Upper lobe of left lung (tissue), 6 donors: ENCODE data around the gene LGALS1. TPM values are rescaled to one million over a fixed set of nuclear protein-coding genes. Genes with fewer than 3 reads are reported as not detected.

ENCODE experiments used
- ATAC-seq, 2 donors: fragments of 200-7000 bp; cut with Tn5 transposase; one replicate each; pipeline ENCODE4 v1.9.1; 2022; ENCODE audit warnings: mild to moderate bottlenecking in 2 of 2, moderate library complexity in 2 of 2; ENCODE audit not compliant: low FRiP score in 2 of 2
- DNase-seq, 2 donors: peaks; one replicate each; pipeline ENCODE4 v3.0.0-alpha.2; 2019 to 2020
- H3K27ac ChIP-seq, 4 donors: fragments of 200-600 bp; sonication (generic); one replicate each; pipeline ENCODE4 v1.5.1; 2016 to 2019
- H3K27me3 ChIP-seq, 4 donors: fragments of 200-600 bp; sonication (generic); one replicate each; pipeline ENCODE4 v1.5.1; 2017 to 2019
- H3K36me3 ChIP-seq, 4 donors: fragments of 200-600 bp; sonication (generic); one replicate each; pipeline ENCODE4 v1.5.1; 2016 to 2019
- H3K4me1 ChIP-seq, 4 donors: fragments of 200-600 bp; sonication (generic); one replicate each; pipeline ENCODE4 v1.5.1; 2018 to 2019
- H3K4me3 ChIP-seq, 4 donors: fragments of 200-600 bp; sonication (generic); one replicate each; pipeline ENCODE4 v1.5.1; 2017 to 2019; ENCODE audit warnings: mild to moderate bottlenecking in 2 of 4, moderate library complexity in 1 of 4
- H3K9me3 ChIP-seq, 4 donors: fragments of 200-600 bp; sonication (generic); one replicate each; pipeline ENCODE4 v1.5.1; 2018 to 2019
- EP300 ChIP-seq, 4 donors: sonication (generic); formaldehyde crosslinking; IDR thresholded peaks; one replicate each; pipeline ENCODE4 v1.5.1; 2017; ENCODE audit warnings: antibody characterized with exemption in 4 of 4, control low read depth in 2 of 4
- POLR2A ChIP-seq, 4 donors: fragments of 450-650 bp; IDR thresholded peaks; one replicate each; pipeline ENCODE4 v1.5.1; 2016 to 2017; ENCODE audit warnings: antibody characterized with exemption in 4 of 4, mild to moderate bottlenecking in 2 of 4
- POLR2AphosphoS5 ChIP-seq, 2 donors: sonication (generic); formaldehyde crosslinking; IDR thresholded peaks; one replicate each; pipeline ENCODE4 v1.5.1; 2017; ENCODE audit warnings: antibody characterized with exemption in 2 of 2
- WGBS, 2 donors: methylation state at CpG; one replicate each; pipeline ENCODE4 v1.1.5; 2017 to 2018; 5-methylcytosine and 5-hydroxymethylcytosine counted together
- total RNA-seq, 6 donors: library from RNA; depleted of rRNA in 4 of 6; stranded (reverse); fragments of >200 nt in 4 of 6; gene quantifications; one replicate each; pipeline versions ENCODE4 v1.1.0 to v1.2.1, GENCODE V29; 2016 to 2021
- TF ChIP-seq, protein P1 (sequence below), 6 experiments: fragments of 450-650 bp in 4 of 6; fragments of 200-600 bp in 2 of 6; sonication (generic) in 2 of 6; IDR thresholded peaks; one replicate each; pipeline ENCODE4 v1.5.1; 2016 to 2019; ENCODE audit warnings: antibody characterized with exemption in 6 of 6
- donor health status: DM: no; HTN: no; CAD: no; lungs with moderate emphysema.
- donor health status: DM: no; HTN: yes; CAD: no; lungs with severe emphysema.

The LGALS1 gene
- total RNA-seq, 6 donors from 2014 or later, result 125 to 750 (median 400) TPM

DNA sequence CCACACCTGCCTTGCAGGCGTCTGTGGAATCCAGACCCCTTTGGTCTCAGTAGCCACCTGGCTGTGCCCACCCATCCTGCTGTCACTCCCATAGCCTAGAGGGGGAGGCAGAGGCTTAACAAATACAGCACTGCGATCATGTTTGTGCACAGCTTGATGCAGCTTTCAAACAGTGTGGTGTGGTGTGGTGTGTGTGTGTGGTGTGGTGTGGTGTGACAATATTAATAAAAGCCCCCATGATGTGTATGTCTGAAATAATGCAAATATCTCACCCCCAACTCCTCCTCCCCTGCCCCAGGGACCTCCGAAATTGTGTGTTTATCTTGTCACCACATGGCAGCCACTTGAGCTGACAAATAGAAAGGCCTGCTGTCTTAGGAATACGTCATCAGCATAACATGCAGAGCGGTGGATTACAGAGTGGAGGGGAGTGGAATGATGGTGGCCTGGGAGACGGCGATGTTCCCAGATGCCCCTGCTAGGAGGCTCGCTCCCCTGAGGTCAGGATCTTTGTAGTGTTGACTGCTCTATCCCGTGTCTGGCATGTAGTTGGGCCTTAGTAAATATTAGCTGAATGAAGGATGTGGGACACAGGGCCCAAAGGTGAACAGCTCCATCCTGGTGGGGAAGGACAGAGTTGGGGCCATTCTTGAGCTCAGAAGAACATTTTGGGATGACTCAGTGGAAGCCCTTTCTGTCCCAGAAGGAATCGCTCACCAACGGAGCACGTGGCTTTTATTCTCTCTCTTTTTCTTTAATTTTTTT, 14.1 kb upstream of the LGALS1 start:
- Histone ChIP-seq H3K4me1 (peaks cover 30 to 44% (median 33%) of the 10 kb centered on the region in 4 donors), H3K9me3 (no peaks in the 10 kb centered on the region), H3K4me3 (no peak overlapping the region), H3K27me3 (no peaks in the 10 kb centered on the region), H3K36me3 (peaks cover 0 to 10% (median 3%) of the 10 kb centered on the region in 4 donors), H3K27ac (peak overlapping the region in 3 of 4 donors; percentile 48 to 68 (median 61))
- 63 to 65% methylated on average over 11 to 12 of the region's 12 CpGs for WGBS, 2 donors
- ATAC-seq, result peak in 1 of 2 donors; percentile 16
- DNase-seq, result no peak
- TF ChIP-seq EP300 (IDR thresholded peaks at IDR 0.05), result no peak
- TF ChIP-seq, protein P1, sequence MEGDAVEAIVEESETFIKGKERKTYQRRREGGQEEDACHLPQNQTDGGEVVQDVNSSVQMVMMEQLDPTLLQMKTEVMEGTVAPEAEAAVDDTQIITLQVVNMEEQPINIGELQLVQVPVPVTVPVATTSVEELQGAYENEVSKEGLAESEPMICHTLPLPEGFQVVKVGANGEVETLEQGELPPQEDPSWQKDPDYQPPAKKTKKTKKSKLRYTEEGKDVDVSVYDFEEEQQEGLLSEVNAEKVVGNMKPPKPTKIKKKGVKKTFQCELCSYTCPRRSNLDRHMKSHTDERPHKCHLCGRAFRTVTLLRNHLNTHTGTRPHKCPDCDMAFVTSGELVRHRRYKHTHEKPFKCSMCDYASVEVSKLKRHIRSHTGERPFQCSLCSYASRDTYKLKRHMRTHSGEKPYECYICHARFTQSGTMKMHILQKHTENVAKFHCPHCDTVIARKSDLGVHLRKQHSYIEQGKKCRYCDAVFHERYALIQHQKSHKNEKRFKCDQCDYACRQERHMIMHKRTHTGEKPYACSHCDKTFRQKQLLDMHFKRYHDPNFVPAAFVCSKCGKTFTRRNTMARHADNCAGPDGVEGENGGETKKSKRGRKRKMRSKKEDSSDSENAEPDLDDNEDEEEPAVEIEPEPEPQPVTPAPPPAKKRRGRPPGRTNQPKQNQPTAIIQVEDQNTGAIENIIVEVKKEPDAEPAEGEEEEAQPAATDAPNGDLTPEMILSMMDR (IDR thresholded peaks at IDR 0.05), result peak in 5 of 6 experiments; percentile 28 to 49 (median 35)
- no peak for TF ChIP-seq POLR2AphosphoS5 (IDR thresholded peaks at IDR 0.05)
- no peak for TF ChIP-seq POLR2A (IDR thresholded peaks at IDR 0.05)

DNA sequence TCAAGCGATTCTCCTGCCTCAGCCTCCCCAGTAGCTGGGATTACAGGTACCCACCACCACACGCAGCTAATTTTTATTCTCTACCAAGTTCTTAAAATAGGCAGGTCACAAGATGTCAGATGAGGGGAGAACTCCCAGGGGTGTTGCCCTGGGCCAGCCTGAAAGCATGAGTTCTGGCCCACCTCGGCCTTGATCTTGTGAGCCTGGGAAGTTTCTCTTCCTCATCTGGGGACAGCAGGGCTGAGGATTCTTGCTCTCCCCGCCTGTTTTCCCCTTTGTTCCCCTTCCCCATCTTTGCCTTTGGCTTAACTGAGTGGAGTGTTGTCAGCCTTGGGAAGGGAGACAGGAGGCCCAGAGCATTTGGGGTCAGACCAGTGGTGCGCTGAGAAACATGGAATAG, 13.4 kb upstream of the LGALS1 start:
- 78 to 89% methylated on average over 5 of the region's 5 CpGs for WGBS, 2 donors
- peak overlapping the region in 3 of 4 donors; percentile 48 to 68 (median 61) for H3K27ac ChIP-seq
- no peak for ATAC-seq

DNA sequence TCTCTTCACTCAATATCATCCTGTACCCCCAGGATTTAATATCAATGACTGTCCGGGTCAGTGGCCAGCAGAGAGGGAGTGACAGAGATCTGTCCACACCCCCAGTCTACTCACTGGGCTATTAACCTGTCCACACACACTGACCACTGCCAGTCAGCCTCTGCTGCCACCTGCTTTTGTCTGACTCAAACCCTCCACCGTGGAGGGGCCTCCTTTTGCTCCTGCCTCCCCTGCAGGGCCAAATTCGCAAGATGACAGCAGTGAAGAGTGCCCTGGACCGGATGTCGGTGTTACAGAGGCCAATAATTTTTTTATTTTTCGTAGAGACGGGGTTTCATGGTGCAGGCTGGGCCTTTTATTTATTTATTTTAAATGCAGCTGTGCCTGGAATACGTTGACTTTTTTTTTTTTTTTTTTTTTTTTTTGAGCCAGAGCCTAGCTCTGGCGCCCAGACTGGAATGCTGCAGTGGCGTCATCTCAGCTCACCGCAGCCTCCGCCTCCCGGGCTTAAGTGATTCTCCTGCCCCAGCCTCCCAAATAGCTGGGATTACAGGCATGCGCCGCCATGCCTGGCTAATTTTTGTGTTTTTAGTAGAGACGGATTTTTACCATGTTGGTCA, 11.8 kb upstream of the LGALS1 start:
- H3K36me3 ChIP-seq, result peaks cover 0 to 12% (median 3%) of the 10 kb centered on the region in 4 donors
- peaks cover 25 to 38% (median 27%) of the 10 kb centered on the region in 4 donors for H3K4me1 ChIP-seq
- no peak for DNase-seq
- H3K27me3 ChIP-seq, result no peaks in the 10 kb centered on the region
- H3K9me3 ChIP-seq, result no peaks in the 10 kb centered on the region
- H3K27ac ChIP-seq, result no peak overlapping the region
- no peak for ATAC-seq
- TF ChIP-seq POLR2A (IDR thresholded peaks at IDR 0.05) (no peak), EP300 (IDR thresholded peaks at IDR 0.05) (no peak), POLR2AphosphoS5 (IDR thresholded peaks at IDR 0.05) (no peak)
- TF ChIP-seq, protein P1 (IDR thresholded peaks at IDR 0.05), result no peak
- WGBS, 2 donors, result 85 to 88% methylated on average over 16 of the region's 16 CpGs
- H3K4me3 ChIP-seq, result no peak overlapping the region

More for the DNA sequence above, 13.4 kb upstream of the LGALS1 start:
- Histone ChIP-seq H3K9me3 (no peaks in the 10 kb centered on the region), H3K36me3 (peaks cover 0 to 12% (median 3%) of the 10 kb centered on the region in 4 donors), H3K27me3 (no peaks in the 10 kb centered on the region), H3K4me3 (no peak overlapping the region), H3K4me1 (peaks cover 30 to 44% (median 33%) of the 10 kb centered on the region in 4 donors)
- DNase-seq, result peak in 1 of 2 donors; percentile 38
- TF ChIP-seq EP300 (IDR thresholded peaks at IDR 0.05), result no peak
- TF ChIP-seq POLR2A (IDR thresholded peaks at IDR 0.05), result no peak
- no peak for TF ChIP-seq POLR2AphosphoS5 (IDR thresholded peaks at IDR 0.05)
- TF ChIP-seq, protein P1 (IDR thresholded peaks at IDR 0.05), result no peak

DNA sequence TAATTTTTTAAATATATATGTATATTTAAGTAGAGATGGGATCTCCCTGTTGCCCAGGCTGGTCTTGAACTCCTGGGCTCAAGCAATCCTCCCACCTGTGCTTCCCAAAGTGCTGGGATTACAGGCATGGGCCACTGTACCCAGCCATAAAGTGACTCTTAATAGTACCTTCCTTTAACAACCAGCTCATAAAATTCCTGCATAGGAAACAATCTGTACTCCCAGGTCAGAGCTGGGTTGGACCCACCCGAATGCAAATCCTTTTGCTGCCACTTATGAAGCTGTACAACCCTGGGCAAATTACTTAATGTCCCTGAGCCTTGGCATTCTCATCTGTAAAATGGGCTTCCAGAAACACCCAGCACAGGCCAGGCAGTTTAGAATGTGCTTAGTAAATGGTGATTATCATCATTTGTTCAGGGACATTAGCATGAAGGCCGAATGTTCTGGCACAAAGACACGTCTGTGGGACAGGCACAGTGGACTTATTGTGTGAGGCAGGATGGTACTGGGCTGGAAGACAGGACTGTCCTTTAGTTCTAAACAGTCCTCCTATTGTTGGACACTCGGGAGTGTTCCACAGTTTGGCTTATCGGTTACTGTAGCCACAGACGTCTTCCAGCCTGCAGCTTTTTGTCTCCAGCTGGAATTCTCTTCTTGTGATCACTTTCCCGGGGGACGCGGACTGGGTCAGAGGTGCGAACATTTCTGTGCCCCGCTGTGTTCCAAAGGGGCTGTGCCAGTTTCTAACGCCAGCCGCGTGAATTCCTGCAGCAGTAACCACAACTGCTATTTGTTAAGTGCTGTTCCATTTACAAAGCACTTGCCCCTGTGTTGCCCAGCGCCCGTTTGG, 11.0 kb upstream of the LGALS1 start:
- no peak overlapping the region for H3K27ac ChIP-seq

More for the DNA sequence above, 11.0 kb upstream of the LGALS1 start:
- DNase-seq, result no peak
- Histone ChIP-seq H3K36me3 (peaks cover 0 to 12% (median 3%) of the 10 kb centered on the region in 4 donors), H3K9me3 (no peaks in the 10 kb centered on the region), H3K4me1 (peaks cover 22 to 33% (median 23%) of the 10 kb centered on the region in 4 donors), H3K27me3 (no peaks in the 10 kb centered on the region), H3K4me3 (no peak overlapping the region)
- TF ChIP-seq POLR2A (IDR thresholded peaks at IDR 0.05) (no peak), POLR2AphosphoS5 (IDR thresholded peaks at IDR 0.05) (no peak), EP300 (IDR thresholded peaks at IDR 0.05) (no peak)
- TF ChIP-seq, protein P1 (IDR thresholded peaks at IDR 0.05), result no peak
- WGBS, 2 donors, result 79 to 84% methylated on average over 15 to 16 of the region's 16 CpGs
- ATAC-seq, result no peak
